ENCODE measurements around the gene TTC16. TPM values are rescaled to one million over a fixed set of nuclear protein-coding genes. Genes with fewer than 3 reads are reported as not detected.

The TTC16 gene
- total RNA-seq, 1 donor from 2014 or later: not detected

GRCh38 chr9:127705577-127706379, 10.1 kb upstream of the TTC16 start:
- no peak for DNase-seq (ENCODE audit: extremely low spot score, unreplicated experiment)
- Mint-ChIP-seq H3K36me3 (ENCODE audit: unreplicated experiment) (no peaks in the 10 kb centered on the region), H3K9me3 (ENCODE audit: unreplicated experiment) (no peaks in the 10 kb centered on the region), H3K27ac (ENCODE audit: unreplicated experiment) (no peak overlapping the region), H3K4me1 (ENCODE audit: unreplicated experiment) (no peaks in the 10 kb centered on the region), H3K27me3 (ENCODE audit: unreplicated experiment) (no peaks in the 10 kb centered on the region), H3K4me3 (ENCODE audit: unreplicated experiment) (no peak overlapping the region)
- TF ChIP-seq CTCF (IDR thresholded peaks at IDR 0.05): no peak

GRCh38 chr9:127706836-127707241, 9.0 kb upstream of the TTC16 start, which contains the start of gene CFAP157:
CFAP157 (plus strand) TSS chr9:127706988; CDS start chr9:127707032, 44 bp downstream.
- peaks cover 2% of the 10 kb centered on the region for H3K4me1 Mint-ChIP-seq (ENCODE audit: unreplicated experiment)
- no peaks in the 10 kb centered on the region for H3K36me3 Mint-ChIP-seq (ENCODE audit: unreplicated experiment)
- no peak within 1 kb of the TSS for H3K27ac Mint-ChIP-seq (ENCODE audit: unreplicated experiment)
- no peak for TF ChIP-seq CTCF (IDR thresholded peaks at IDR 0.05)
- no peak within 1 kb of the TSS for H3K4me3 Mint-ChIP-seq (ENCODE audit: unreplicated experiment)
- DNase-seq (ENCODE audit: extremely low spot score, unreplicated experiment): no peak
- no peaks in the 10 kb centered on the region for H3K27me3 Mint-ChIP-seq (ENCODE audit: unreplicated experiment)
- no peaks in the 10 kb centered on the region for H3K9me3 Mint-ChIP-seq (ENCODE audit: unreplicated experiment)

GRCh38 chr9:127707766-127708165, 8.1 kb upstream of the TTC16 start:
- no peak overlapping the region for H3K27ac Mint-ChIP-seq (ENCODE audit: unreplicated experiment)
- H3K4me1 Mint-ChIP-seq (ENCODE audit: unreplicated experiment): peaks cover 2% of the 10 kb centered on the region
- no peak for TF ChIP-seq CTCF (IDR thresholded peaks at IDR 0.05)
- no peaks in the 10 kb centered on the region for H3K36me3 Mint-ChIP-seq (ENCODE audit: unreplicated experiment)
- H3K27me3 Mint-ChIP-seq (ENCODE audit: unreplicated experiment): no peaks in the 10 kb centered on the region
- H3K9me3 Mint-ChIP-seq (ENCODE audit: unreplicated experiment): no peaks in the 10 kb centered on the region
- H3K4me3 Mint-ChIP-seq (ENCODE audit: unreplicated experiment): no peak overlapping the region
- DNase-seq (ENCODE audit: extremely low spot score, unreplicated experiment): no peak

- Mint-ChIP-seq H3K9me3 (ENCODE audit: unreplicated experiment) (no peaks in the 10 kb centered on the region), H3K36me3 (ENCODE audit: unreplicated experiment) (no peaks in the 10 kb centered on the region), H3K4me1 (ENCODE audit: unreplicated experiment) (peaks cover 2% of the 10 kb centered on the region), H3K27me3 (ENCODE audit: unreplicated experiment) (no peaks in the 10 kb centered on the region), H3K27ac (ENCODE audit: unreplicated experiment) (no peak overlapping the region), H3K4me3 (ENCODE audit: unreplicated experiment) (no peak overlapping the region)
- DNase-seq (ENCODE audit: extremely low spot score, unreplicated experiment): no peak
- TF ChIP-seq CTCF (IDR thresholded peaks at IDR 0.05): no peak
Measured at GRCh38 chr9:127708952-127709587, 6.8 kb upstream of the TTC16 start.

GRCh38 chr9:127710204-127710783, 5.6 kb upstream of the TTC16 start:
- Mint-ChIP-seq H3K4me1 (ENCODE audit: unreplicated experiment) (peaks cover 7% of the 10 kb centered on the region), H3K9me3 (ENCODE audit: unreplicated experiment) (no peaks in the 10 kb centered on the region), H3K36me3 (ENCODE audit: unreplicated experiment) (no peaks in the 10 kb centered on the region), H3K27ac (ENCODE audit: unreplicated experiment) (no peak overlapping the region), H3K27me3 (ENCODE audit: unreplicated experiment) (no peaks in the 10 kb centered on the region), H3K4me3 (ENCODE audit: unreplicated experiment) (no peak overlapping the region)
- no peak for DNase-seq (ENCODE audit: extremely low spot score, unreplicated experiment)
- no peak for TF ChIP-seq CTCF (IDR thresholded peaks at IDR 0.05)

All from osteocyte (in vitro differentiated cells).